HG03378 (cell line): ENCODE measurements around the gene GDF2.

Source experiments
- ATAC-seq: cut with Tn5 transposase; IDR thresholded peaks from one replicate; pipeline ENCODE4 v1.9.1; 2021; ENCODE audit warnings: mild to moderate bottlenecking, moderate library complexity; ENCODE audit not compliant: unreplicated experiment

The GDF2 gene

GRCh38 chr10:47322300-47323061, at the start of gene GDF2:
TSS of gene GDF2 (plus strand) at chr10:47322454. CDS start at chr10:47322669, 215 bp downstream.
- no peak for ATAC-seq

- no peak for ATAC-seq
Observed at GRCh38 chr10:47276071-47276470, 46.2 kb upstream of the GDF2 start.

- no peak for ATAC-seq
Observed at GRCh38 chr10:47276576-47277351, 45.5 kb upstream of the GDF2 start.

- no peak for ATAC-seq
Observed at GRCh38 chr10:47277352-47278151, 44.7 kb upstream of the GDF2 start.

GRCh38 chr10:47278152-47278473, 44.1 kb upstream of the GDF2 start:
- ATAC-seq, result no peak

GRCh38 chr10:47278720-47279119, 43.5 kb upstream of the GDF2 start:
- ATAC-seq, result no peak

GRCh38 chr10:47279276-47279675, 43.0 kb upstream of the GDF2 start:
- no peak for ATAC-seq

- ATAC-seq, result no peak
Observed at GRCh38 chr10:47282005-47282656, 40.1 kb upstream of the GDF2 start.

GRCh38 chr10:47282657-47283018, 39.6 kb upstream of the GDF2 start:
- ATAC-seq, result no peak

- no peak for ATAC-seq
Observed at GRCh38 chr10:47283101-47283630, 39.1 kb upstream of the GDF2 start.

- ATAC-seq, result no peak
Observed at GRCh38 chr10:47283848-47284247, 38.4 kb upstream of the GDF2 start.

- ATAC-seq, result no peak
Observed at GRCh38 chr10:47285381-47286115, 36.7 kb upstream of the GDF2 start.

- ATAC-seq, result no peak
Observed at GRCh38 chr10:47286116-47286505, 36.1 kb upstream of the GDF2 start.

GRCh38 chr10:47286591-47287315, 35.5 kb upstream of the GDF2 start:
- no peak for ATAC-seq

GRCh38 chr10:47287365-47287802, 34.9 kb upstream of the GDF2 start:
- ATAC-seq, result no peak

- ATAC-seq, result no peak
Observed at GRCh38 chr10:47287805-47288204, 34.4 kb upstream of the GDF2 start.

- ATAC-seq, result no peak
Observed at GRCh38 chr10:47288236-47288635, 34.0 kb upstream of the GDF2 start.

GRCh38 chr10:47288916-47289495, 33.2 kb upstream of the GDF2 start:
- ATAC-seq, result no peak

- ATAC-seq, result no peak
Observed at GRCh38 chr10:47289921-47290320, 32.3 kb upstream of the GDF2 start.
